ENCODE data around the gene TMED7.
A peak's percentile ranks its signal among the peaks of the same experiment; 100 is the strongest.
"Not testable (repeated sequence)": the region's sequence is repeated elsewhere in the genome, so short reads cannot be mapped to it uniquely, and the experiment has no call there.

Gene TMED7

DNA sequence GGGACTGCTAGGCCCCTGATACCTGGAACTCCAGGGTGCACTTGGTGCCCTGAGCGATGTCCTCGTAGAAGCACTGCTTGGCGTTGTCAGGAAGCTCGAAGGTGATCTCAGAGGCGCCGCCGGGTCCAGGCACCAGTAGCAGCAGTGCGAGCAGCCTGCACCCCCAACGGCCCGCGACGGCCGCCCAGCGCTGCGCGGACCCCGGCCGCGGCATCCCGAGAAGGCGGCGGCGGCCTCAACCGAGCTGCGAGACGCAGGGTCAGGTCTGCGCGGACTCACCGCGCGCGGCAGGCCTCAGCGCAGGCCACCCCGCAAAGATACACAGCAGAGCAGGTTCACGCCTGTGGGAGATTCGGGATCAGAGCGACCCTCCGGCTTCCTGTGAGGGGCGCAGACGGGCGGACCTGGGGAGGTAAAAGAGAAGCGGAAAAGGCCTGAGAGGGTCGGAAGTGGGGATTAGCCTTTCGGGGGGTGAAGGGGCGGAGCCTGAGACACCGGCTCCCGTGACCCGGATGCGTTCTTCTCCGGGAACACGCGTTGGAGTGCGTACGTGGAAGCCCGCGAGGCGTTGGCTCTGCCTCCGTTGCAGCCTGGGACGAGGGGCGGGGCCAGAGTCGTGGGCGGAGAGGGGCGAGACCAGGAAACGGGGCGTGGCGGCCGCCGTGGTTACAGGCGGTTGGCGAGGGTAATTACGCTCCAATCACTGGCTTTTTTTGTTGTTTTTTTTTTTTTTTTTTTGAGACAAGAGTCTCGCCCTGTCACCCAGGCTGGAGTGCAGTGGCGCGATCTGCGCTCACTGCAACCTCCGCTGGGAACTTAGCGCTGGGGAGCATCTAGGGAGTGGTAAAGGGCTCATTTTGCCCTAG lies at the start of gene TMED7:
TSS of gene TMED7 (minus strand) at position 458 of the 866 bp plus-strand sequence. CDS start at position 214, 244 bp downstream.
- Histone ChIP-seq H3K9me3 (ENCODE audit: low read length) (no peaks in the 10 kb centered on the region), H2AFZ (ENCODE audit: low read depth, low read length) (peak within 1 kb of the TSS; percentile 90), H3K4me1 (ENCODE audit: insufficient read depth, low read length) (peaks cover 24% of the 10 kb centered on the region), H3K27me3 (ENCODE audit: insufficient read depth, low read length) (no peaks in the 10 kb centered on the region), H3K4me3 (ENCODE audit: low read length) (peak within 1 kb of the TSS; percentile 83), H3K36me3 (ENCODE audit: insufficient read depth, low read length) (peaks cover 15% of the 10 kb centered on the region)

DNA sequence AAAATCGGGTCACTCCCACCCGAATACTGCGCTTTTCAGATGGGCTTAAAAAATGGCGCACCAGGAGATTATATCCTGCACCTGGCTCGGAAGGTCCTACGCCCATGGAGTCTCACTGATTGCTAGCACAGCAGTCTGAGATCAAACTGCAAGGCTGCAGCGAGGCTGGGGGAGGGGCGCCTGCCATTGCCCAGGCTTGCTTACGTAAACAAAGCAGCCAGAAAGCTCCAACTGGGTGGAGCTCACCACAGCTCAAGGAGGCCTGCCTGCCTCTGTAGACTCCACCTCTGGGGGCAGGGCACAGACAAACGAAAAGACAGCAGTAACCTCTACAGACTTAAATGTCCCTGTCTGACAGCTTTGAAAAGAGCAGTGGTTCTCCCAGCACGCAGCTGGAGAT lies 48.9 kb upstream of the TMED7 start:
- not testable (repeated sequence) for H3K9me3 ChIP-seq (ENCODE audit: low read length); H3K36me3 ChIP-seq (ENCODE audit: insufficient read depth, low read length); H3K4me1 ChIP-seq (ENCODE audit: insufficient read depth, low read length); H3K27me3 ChIP-seq (ENCODE audit: insufficient read depth, low read length); H3K4me3 ChIP-seq (ENCODE audit: low read length); H2AFZ ChIP-seq (ENCODE audit: low read depth, low read length)

DNA sequence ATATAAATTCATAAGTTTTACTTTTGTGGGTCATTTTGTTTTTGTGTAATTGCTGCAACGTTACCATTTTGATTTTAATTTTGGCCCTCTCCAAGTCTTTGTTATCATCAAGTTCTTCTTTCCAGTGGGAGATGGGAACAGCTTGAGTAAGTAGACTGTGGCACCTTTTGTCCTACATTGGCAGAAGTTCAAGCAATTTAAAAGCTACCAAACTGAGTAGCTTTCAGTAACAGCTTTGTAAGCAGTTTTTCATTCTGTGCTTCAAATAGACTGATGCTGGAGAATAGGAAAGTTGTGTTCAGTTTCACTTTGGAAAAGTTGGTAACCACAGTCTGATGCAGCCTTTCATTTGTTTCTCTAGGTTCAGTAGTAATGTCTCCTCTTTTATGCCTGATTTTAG lies 47.8 kb upstream of the TMED7 start:
- Histone ChIP-seq H3K36me3 (ENCODE audit: insufficient read depth, low read length) (no peaks in the 10 kb centered on the region), H3K9me3 (ENCODE audit: low read length) (peaks cover 3% of the 10 kb centered on the region), H2AFZ (ENCODE audit: low read depth, low read length) (peak overlapping the region; percentile 17), H3K4me1 (ENCODE audit: insufficient read depth, low read length) (peaks cover 7% of the 10 kb centered on the region), H3K4me3 (ENCODE audit: low read length) (no peak overlapping the region), H3K27me3 (ENCODE audit: insufficient read depth, low read length) (no peaks in the 10 kb centered on the region)

DNA sequence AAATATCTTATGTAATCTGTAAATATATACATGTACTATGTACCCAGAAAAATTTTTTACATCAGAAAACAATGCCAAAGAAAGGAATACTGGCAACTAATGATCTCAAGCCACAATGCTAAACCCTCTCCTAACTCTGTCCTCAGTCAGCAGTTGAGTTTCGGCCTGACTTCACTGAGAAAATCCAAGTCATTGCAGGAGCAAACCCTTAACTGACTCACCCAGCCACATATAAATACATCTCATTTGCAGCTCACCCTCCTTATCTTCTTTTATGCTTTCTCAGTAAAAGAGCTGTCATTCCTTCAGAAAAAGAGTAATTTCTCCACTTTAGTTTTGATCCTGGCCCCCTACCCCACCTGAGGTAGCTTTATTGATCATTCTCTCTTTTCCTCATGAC lies 46.1 kb upstream of the TMED7 start:
- H3K27me3 ChIP-seq (ENCODE audit: insufficient read depth, low read length) = no peaks in the 10 kb centered on the region
- peaks cover 7% of the 10 kb centered on the region for H3K4me1 ChIP-seq (ENCODE audit: insufficient read depth, low read length)
- H3K36me3 ChIP-seq (ENCODE audit: insufficient read depth, low read length) = no peaks in the 10 kb centered on the region
- H2AFZ ChIP-seq (ENCODE audit: low read depth, low read length) = no peak overlapping the region
- H3K4me3 ChIP-seq (ENCODE audit: low read length) = no peak overlapping the region
- peaks cover 3% of the 10 kb centered on the region for H3K9me3 ChIP-seq (ENCODE audit: low read length)

DNA sequence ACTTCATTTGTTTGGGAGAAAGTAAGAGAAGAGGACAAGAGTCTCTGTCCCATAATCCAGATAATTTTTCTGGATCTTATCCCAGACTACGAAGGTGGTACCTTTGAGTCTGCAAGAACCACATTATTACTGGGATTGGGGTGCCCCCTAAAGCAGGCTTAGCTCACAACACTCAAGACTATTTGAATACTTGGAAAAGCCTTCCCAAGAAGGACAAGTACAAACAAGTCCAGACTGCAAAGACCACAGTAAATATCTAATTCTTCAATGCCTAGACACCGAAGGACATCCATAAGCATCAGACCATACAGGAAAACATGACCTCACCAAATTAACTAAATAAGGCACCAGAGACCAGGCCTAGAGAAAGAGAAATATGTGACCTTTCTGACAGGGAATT lies 40.2 kb upstream of the TMED7 start:
- Histone ChIP-seq H3K4me1 (ENCODE audit: insufficient read depth, low read length) (peaks cover 15% of the 10 kb centered on the region), H3K9me3 (ENCODE audit: low read length) (no peaks in the 10 kb centered on the region), H2AFZ (ENCODE audit: low read depth, low read length) (no peak overlapping the region), H3K36me3 (ENCODE audit: insufficient read depth, low read length) (no peaks in the 10 kb centered on the region), H3K4me3 (ENCODE audit: low read length) (no peak overlapping the region), H3K27me3 (ENCODE audit: insufficient read depth, low read length) (no peaks in the 10 kb centered on the region)

DNA sequence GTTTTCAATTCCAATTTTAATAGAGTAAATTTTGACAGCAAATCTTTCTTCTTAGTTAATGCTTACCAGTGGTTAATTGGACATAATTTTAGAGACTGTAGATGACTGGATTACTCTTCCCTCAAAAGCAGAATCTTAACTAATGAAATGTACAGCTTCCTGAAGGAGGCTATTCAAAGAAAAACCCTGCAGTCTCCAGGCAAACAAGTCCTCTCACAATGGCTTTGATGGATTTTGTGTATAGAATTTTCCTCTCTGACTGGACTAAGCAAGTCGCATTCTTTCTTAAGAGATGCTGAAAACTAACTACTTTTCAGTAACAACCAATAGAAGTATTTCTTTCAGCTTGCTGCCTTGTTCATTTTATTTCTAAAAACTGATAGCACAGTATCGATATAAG lies 35.7 kb upstream of the TMED7 start:
- Histone ChIP-seq H2AFZ (ENCODE audit: low read depth, low read length) (peak overlapping the region; percentile 65), H3K9me3 (ENCODE audit: low read length) (no peaks in the 10 kb centered on the region), H3K36me3 (ENCODE audit: insufficient read depth, low read length) (no peaks in the 10 kb centered on the region), H3K4me3 (ENCODE audit: low read length) (no peak overlapping the region), H3K27me3 (ENCODE audit: insufficient read depth, low read length) (no peaks in the 10 kb centered on the region), H3K4me1 (ENCODE audit: insufficient read depth, low read length) (peaks cover 27% of the 10 kb centered on the region)

DNA sequence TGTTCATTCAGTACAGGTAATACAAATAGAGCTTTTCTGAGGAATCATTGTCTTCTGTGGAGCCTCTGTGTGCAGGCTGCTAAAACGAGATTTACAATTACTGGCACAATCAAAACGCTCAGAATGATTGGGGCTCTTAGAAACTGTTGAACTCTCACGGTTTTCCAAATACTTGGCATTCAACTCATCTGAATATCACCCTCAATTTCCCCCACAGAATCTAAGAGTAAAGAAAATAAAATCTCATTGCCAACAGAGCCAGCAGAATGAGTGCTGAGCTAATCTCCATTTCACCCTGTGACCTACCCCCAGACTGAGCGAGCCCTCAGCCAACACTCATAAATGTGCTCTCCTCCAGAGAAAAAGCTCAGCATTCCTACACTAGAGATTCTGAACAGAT lies 35.3 kb upstream of the TMED7 start:
- peaks cover 27% of the 10 kb centered on the region for H3K4me1 ChIP-seq (ENCODE audit: insufficient read depth, low read length)
- no peaks in the 10 kb centered on the region for H3K36me3 ChIP-seq (ENCODE audit: insufficient read depth, low read length)
- H3K9me3 ChIP-seq (ENCODE audit: low read length) = no peaks in the 10 kb centered on the region
- H2AFZ ChIP-seq (ENCODE audit: low read depth, low read length) = peak overlapping the region; percentile 65
- peak overlapping the region; percentile 16 for H3K4me3 ChIP-seq (ENCODE audit: low read length)
- H3K27me3 ChIP-seq (ENCODE audit: insufficient read depth, low read length) = no peaks in the 10 kb centered on the region

DNA sequence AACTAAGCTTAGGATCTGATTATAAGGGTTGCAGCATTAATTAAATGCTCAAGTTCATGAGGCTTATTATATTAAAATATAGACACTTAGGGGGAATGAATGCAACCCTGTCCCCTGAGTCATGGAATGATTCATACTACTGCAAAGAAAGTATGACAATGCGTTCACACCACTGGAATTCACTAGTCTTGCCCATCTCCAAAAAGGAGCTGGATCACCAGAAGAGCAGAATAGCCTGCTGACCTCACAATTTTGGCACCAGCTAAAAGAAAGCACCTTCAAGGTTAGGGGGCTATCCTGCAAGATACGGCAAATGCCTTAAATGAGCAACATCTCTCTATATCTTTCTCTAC lies 32.0 kb upstream of the TMED7 start:
- Histone ChIP-seq H3K36me3 (ENCODE audit: insufficient read depth, low read length) (no peaks in the 10 kb centered on the region), H3K4me3 (ENCODE audit: low read length) (no peak overlapping the region)

DNA sequence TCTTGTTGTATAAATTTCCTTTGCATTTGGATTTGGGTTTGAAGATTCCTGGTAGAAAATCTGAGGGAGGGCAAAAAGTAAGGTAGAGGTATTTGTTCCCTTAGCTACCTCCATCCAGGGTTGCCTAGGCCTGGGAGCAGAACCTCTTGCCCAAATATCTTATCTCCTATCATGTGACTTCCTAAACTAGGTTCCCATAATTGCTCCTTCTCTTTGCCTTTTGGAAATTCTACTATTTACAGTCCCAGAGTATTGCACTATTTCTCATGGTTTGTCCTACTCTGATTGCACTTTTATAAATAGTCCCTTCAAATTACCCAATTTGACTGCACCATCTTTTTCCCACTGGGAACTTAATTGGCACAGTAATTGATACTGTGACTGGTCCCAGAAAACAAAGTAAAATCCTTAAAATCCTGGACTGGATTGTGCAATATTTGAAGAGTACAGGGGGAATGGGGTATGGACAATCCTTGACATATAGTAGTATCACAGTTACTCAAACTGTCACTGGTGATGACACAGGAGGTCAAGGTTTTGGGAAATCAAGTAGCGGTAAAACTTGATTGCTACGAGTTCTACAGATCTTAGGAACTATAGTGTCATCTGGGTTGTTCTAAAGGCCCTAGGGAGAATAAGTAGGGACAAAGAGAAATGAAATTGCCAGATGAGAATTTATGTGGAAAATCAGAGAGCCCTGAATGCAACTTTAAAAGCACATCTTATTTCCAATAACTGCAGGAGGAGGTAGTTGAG lies 31.5 kb upstream of the TMED7 start:
- Histone ChIP-seq H2AFZ (ENCODE audit: low read depth, low read length) (no peak overlapping the region), H3K36me3 (ENCODE audit: insufficient read depth, low read length) (no peaks in the 10 kb centered on the region), H3K9me3 (ENCODE audit: low read length) (no peaks in the 10 kb centered on the region), H3K4me1 (ENCODE audit: insufficient read depth, low read length) (peaks cover 21% of the 10 kb centered on the region), H3K27me3 (ENCODE audit: insufficient read depth, low read length) (no peaks in the 10 kb centered on the region), H3K4me3 (ENCODE audit: low read length) (no peak overlapping the region)

More for the DNA sequence above, 32.0 kb upstream of the TMED7 start:
- Histone ChIP-seq H2AFZ (ENCODE audit: low read depth, low read length) (no peak overlapping the region), H3K9me3 (ENCODE audit: low read length) (no peaks in the 10 kb centered on the region), H3K4me1 (ENCODE audit: insufficient read depth, low read length) (peaks cover 27% of the 10 kb centered on the region), H3K27me3 (ENCODE audit: insufficient read depth, low read length) (no peaks in the 10 kb centered on the region)

DNA sequence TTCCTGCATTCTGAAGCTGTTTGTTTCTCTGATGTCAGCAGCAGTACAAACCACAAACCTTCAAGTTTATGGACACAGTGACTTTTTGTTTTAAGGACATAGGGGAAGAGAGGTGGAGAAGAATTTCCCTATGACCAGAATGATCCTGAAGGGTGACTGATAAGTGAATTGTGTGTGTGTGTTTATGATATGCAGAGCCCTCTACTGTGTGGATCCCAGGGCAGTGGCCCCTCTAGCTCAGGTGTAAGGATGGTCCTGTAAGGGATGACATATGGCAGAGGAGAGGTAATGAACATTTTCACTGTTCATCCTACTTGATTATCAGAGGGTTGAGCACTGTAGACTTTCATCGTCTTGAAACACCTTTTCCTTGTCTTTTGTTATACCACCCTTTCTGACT lies 30.6 kb upstream of the TMED7 start:
- no peak overlapping the region for H2AFZ ChIP-seq (ENCODE audit: low read depth, low read length)
- H3K27me3 ChIP-seq (ENCODE audit: insufficient read depth, low read length) = no peaks in the 10 kb centered on the region
- H3K4me3 ChIP-seq (ENCODE audit: low read length) = no peak overlapping the region

DNA sequence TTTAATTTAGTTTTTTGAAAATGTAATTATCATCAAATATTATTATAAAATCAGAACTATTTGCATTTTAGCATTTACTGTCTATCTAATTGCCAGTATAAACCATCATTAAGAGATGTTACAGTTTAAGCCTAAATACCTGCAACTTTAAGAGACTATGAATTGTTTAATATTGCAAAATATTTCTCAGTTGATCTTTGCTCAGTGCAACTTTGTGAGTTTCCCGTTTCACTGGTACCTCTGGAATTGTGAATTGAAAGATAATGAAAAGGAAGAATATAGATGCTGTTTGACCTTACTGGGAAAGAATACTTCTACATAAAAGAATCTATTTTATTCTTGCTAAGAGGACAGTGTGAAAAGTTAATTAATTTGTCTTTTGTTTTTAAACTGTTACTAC lies 30.2 kb upstream of the TMED7 start:
- H3K4me3 ChIP-seq (ENCODE audit: low read length) = no peak overlapping the region

More for the DNA sequence above, 30.6 kb upstream of the TMED7 start:
- Histone ChIP-seq H3K36me3 (ENCODE audit: insufficient read depth, low read length) (no peaks in the 10 kb centered on the region), H3K9me3 (ENCODE audit: low read length) (no peaks in the 10 kb centered on the region), H3K4me1 (ENCODE audit: insufficient read depth, low read length) (peaks cover 13% of the 10 kb centered on the region)

DNA sequence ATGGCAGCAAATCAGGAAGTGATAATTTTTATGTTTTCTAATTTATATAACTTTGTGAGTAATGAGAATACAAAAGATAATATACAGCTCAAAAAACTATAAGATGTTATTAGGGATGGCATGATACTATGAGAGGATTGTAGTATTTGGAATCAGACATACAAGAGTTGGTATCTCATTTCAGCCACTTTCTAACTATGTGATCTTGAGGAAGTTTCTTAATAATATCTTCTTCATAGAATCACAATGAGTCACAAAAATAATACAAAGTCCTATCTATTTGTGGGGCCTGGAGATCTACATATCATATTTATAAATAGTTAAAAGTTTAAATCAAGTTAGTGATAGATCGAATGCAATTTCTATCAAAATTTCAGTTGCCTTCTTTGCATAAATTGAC lies 23.7 kb upstream of the TMED7 start:
- H2AFZ ChIP-seq (ENCODE audit: low read depth, low read length) = no peak overlapping the region
- no peaks in the 10 kb centered on the region for H3K9me3 ChIP-seq (ENCODE audit: low read length)
- H3K36me3 ChIP-seq (ENCODE audit: insufficient read depth, low read length) = no peaks in the 10 kb centered on the region
- no peaks in the 10 kb centered on the region for H3K27me3 ChIP-seq (ENCODE audit: insufficient read depth, low read length)
- H3K4me3 ChIP-seq (ENCODE audit: low read length) = no peak overlapping the region
- H3K4me1 ChIP-seq (ENCODE audit: insufficient read depth, low read length) = peaks cover 3% of the 10 kb centered on the region

More for the DNA sequence above, 30.2 kb upstream of the TMED7 start:
- H3K4me1 ChIP-seq (ENCODE audit: insufficient read depth, low read length) = peaks cover 11% of the 10 kb centered on the region
- no peaks in the 10 kb centered on the region for H3K9me3 ChIP-seq (ENCODE audit: low read length)
- no peak overlapping the region for H2AFZ ChIP-seq (ENCODE audit: low read depth, low read length)
- H3K36me3 ChIP-seq (ENCODE audit: insufficient read depth, low read length) = no peaks in the 10 kb centered on the region
- H3K27me3 ChIP-seq (ENCODE audit: insufficient read depth, low read length) = no peaks in the 10 kb centered on the region

DNA sequence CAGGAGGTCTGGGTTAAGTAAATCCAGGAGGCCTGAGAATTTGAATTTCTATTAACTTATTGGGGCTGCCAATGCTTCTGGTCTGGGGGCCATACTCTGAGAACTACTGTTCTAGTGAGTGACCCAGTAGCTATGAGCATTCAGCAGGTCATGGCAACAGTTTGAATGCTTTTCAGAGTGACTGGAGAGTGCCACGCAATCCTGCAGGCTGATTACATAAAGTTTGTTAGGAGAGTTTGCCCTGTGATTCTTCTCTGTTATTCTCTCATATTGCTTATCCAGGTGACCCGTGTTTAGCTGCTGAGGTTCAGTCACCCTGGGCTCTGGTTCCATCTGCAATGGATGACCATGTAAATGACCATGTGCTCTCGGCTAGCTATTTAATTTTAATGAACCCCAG lies 22.2 kb upstream of the TMED7 start:
- H3K27me3 ChIP-seq (ENCODE audit: insufficient read depth, low read length) = no peaks in the 10 kb centered on the region
- H3K4me1 ChIP-seq (ENCODE audit: insufficient read depth, low read length) = peaks cover 3% of the 10 kb centered on the region
- no peak overlapping the region for H2AFZ ChIP-seq (ENCODE audit: low read depth, low read length)
- H3K4me3 ChIP-seq (ENCODE audit: low read length) = no peak overlapping the region
- H3K36me3 ChIP-seq (ENCODE audit: insufficient read depth, low read length) = no peaks in the 10 kb centered on the region
- no peaks in the 10 kb centered on the region for H3K9me3 ChIP-seq (ENCODE audit: low read length)

All from neuron (in vitro differentiated cells).